Neural cell (in vitro differentiated cells): ENCODE measurements around the gene PHACTR3. TPM values are rescaled to one million over a fixed set of nuclear protein-coding genes. Genes with fewer than 3 reads are reported as not detected.
"Not testable (repeated sequence)": the region's sequence is repeated elsewhere in the genome, so short reads cannot be mapped to it uniquely, and the experiment has no call there.

Experiments
- H2AFZ ChIP-seq: fragments of 200-600, 300-800 bp; sonication (generic), shearing (Covaris generic); 2 replicates; pipeline ENCODE4 v1.6.0; 2014; ENCODE audit warnings: low read depth, mild to moderate bottlenecking, antibody characterized with exemption, low read length, moderate library complexity
- H3F3A ChIP-seq: fragments of 200-600 bp; shearing (Covaris generic); 2 replicates; pipeline ENCODE4 v1.6.1; 2016; ENCODE audit warnings: mild to moderate bottlenecking, moderate library complexity, mixed read lengths, antibody characterized with exemption, low read length; ENCODE audit not compliant: insufficient read depth, poor library complexity, severe bottlenecking
- H3K27ac ChIP-seq: fragments of 200-600, 300-800 bp; sonication (generic), shearing (Covaris generic); 2 replicates; pipeline ENCODE4 v1.5.1; 2014; ENCODE audit warnings: mild to moderate bottlenecking, low read length, moderate library complexity
- H3K27me3 ChIP-seq: fragments of 300-800, 200-600 bp; sonication (generic), shearing (Covaris generic); 2 replicates; pipeline ENCODE4 v1.6.0; 2014; ENCODE audit warnings: mild to moderate bottlenecking, low read depth, low read length, moderate library complexity; ENCODE audit not compliant: insufficient read depth
- H3K36me3 ChIP-seq: fragments of 300-800, 200-600 bp; sonication (generic), shearing (Covaris generic); 2 replicates; pipeline ENCODE4 v1.5.1; 2014; ENCODE audit warnings: mild to moderate bottlenecking, antibody characterized with exemption, low read length, moderate library complexity; ENCODE audit not compliant: insufficient read depth
- H3K4me2 ChIP-seq: fragments of 300-800, 200-600 bp; sonication (generic), shearing (Covaris generic); 2 replicates; pipeline ENCODE4 v1.6.0; 2014; ENCODE audit warnings: mild to moderate bottlenecking, low read length
- H3K4me3 ChIP-seq: fragments of 300-800, 200-600 bp; sonication (generic), shearing (Covaris generic); 2 replicates; pipeline ENCODE4 v1.5.1; 2014; ENCODE audit warnings: mild to moderate bottlenecking, low read length, moderate library complexity
- H3K79me2 ChIP-seq: fragments of 200-600 bp; shearing (Covaris generic); replicated peaks from 2 replicates; pipeline ENCODE4 v1.6.0; 2014; ENCODE audit warnings: mild to moderate bottlenecking, low read length, moderate library complexity; ENCODE audit not compliant: insufficient read depth
- H3K9ac ChIP-seq: fragments of 300-800, 200-600 bp; sonication (generic), shearing (Covaris generic); 2 replicates; pipeline ENCODE4 v1.6.1; 2016; ENCODE audit warnings: mild to moderate bottlenecking, low read length, mixed read lengths
- H3K9me2 ChIP-seq: fragments of 200-600 bp; shearing (Covaris generic); 2 replicates; pipeline ENCODE4 v1.6.1; 2016; ENCODE audit warnings: mild to moderate bottlenecking, low read length, mixed read lengths; ENCODE audit not compliant: insufficient read depth
- H3K9me3 ChIP-seq: fragments of 200-600, 300-800 bp; sonication (generic), shearing (Covaris generic); 2 replicates; pipeline ENCODE4 v1.6.1; 2016; ENCODE audit warnings: mild to moderate bottlenecking, mixed run types, low read length, moderate library complexity, mixed read lengths
- H4K20me1 ChIP-seq: fragments of 200-600 bp; shearing (Covaris generic); 2 replicates; pipeline ENCODE4 v1.6.1; 2016; ENCODE audit warnings: mild to moderate bottlenecking, mixed run types; ENCODE audit not compliant: insufficient read depth
- CTCF ChIP-seq: fragments of 450-650 bp; IDR thresholded peaks from 2 replicates; pipeline ENCODE4 v1.5.1; 2014; ENCODE audit warnings: antibody characterized with exemption, mild to moderate bottlenecking, moderate library complexity; ENCODE audit not compliant: poor library complexity, severe bottlenecking
- EP300 ChIP-seq: fragments of 450-650 bp; conservative IDR thresholded peaks from 2 replicates; pipeline ENCODE4 v1.6.1; 2014; ENCODE audit warnings: antibody characterized with exemption, mild to moderate bottlenecking, moderate library complexity; ENCODE audit not compliant: poor library complexity, severe bottlenecking
- MXI1 ChIP-seq: fragments of 450-650 bp; conservative IDR thresholded peaks from 2 replicates; pipeline ENCODE4 v1.6.1; 2014; ENCODE audit warnings: antibody characterized with exemption, mild to moderate bottlenecking; ENCODE audit not compliant: poor library complexity, severe bottlenecking
- RAD21 ChIP-seq: fragments of 450-650 bp; conservative IDR thresholded peaks from 2 replicates; pipeline ENCODE4 v1.6.1; 2014; ENCODE audit warnings: antibody characterized with exemption, mild to moderate bottlenecking, moderate library complexity
- REST ChIP-seq: IDR thresholded peaks from 2 replicates; pipeline ENCODE4 v1.6.1; 2012; ENCODE audit warnings: borderline replicate concordance
- SMC3 ChIP-seq: fragments of 450-650 bp; conservative IDR thresholded peaks from 2 replicates; pipeline ENCODE4 v1.6.1; 2014; ENCODE audit warnings: antibody characterized with exemption, mild to moderate bottlenecking, moderate library complexity; ENCODE audit not compliant: poor library complexity
- polyA plus RNA-seq: library from polyadenylated mRNA; depleted of rRNA; stranded (reverse); fragments of >200 nt; gene quantifications from 2 replicates; pipeline ENCODE4 v1.2.3, GENCODE V29; 2014

Gene PHACTR3
- polyA plus RNA-seq, 1 donor from 2014 or later = 1.3 TPM

GRCh38 chr20:59888050-59888449 lies 283.7 kb downstream of the PHACTR3 start:
- H3K4me3 ChIP-seq = no peak overlapping the region
- H3K9me2 ChIP-seq = no peaks in the 10 kb centered on the region
- no peaks in the 10 kb centered on the region for H3K9me3 ChIP-seq
- no peaks in the 10 kb centered on the region for H3K79me2 ChIP-seq
- H3K36me3 ChIP-seq = no peaks in the 10 kb centered on the region
- no peaks in the 10 kb centered on the region for H3K27me3 ChIP-seq
- H4K20me1 ChIP-seq = no peaks in the 10 kb centered on the region
- H3K9ac ChIP-seq = no peak overlapping the region
- no peak for TF ChIP-seq CTCF
- no peak for TF ChIP-seq MXI1
- TF ChIP-seq REST = no peak
- TF ChIP-seq EP300 = no peak
- no peak overlapping the region for H3K27ac ChIP-seq
- no peak overlapping the region for H3K4me2 ChIP-seq
- H3F3A ChIP-seq = no peaks in the 10 kb centered on the region
- H2AFZ ChIP-seq = no peak overlapping the region

GRCh38 chr20:59890035-59890434 lies 285.7 kb downstream of the PHACTR3 start:
- not testable (repeated sequence) for H3K27ac ChIP-seq, H3K9ac ChIP-seq

GRCh38 chr20:59891581-59891980 lies 287.2 kb downstream of the PHACTR3 start:
- no peaks in the 10 kb centered on the region for H3K27me3 ChIP-seq

More at GRCh38 chr20:59890035-59890434, 285.7 kb downstream of the PHACTR3 start:
- not testable (repeated sequence) for H4K20me1 ChIP-seq, H3K9me2 ChIP-seq, H3F3A ChIP-seq, H3K4me3 ChIP-seq, H3K36me3 ChIP-seq, H3K79me2 ChIP-seq, H3K4me2 ChIP-seq, H2AFZ ChIP-seq, H3K9me3 ChIP-seq, H3K27me3 ChIP-seq

More at GRCh38 chr20:59891581-59891980, 287.2 kb downstream of the PHACTR3 start:
- Histone ChIP-seq H3K9me2 (no peaks in the 10 kb centered on the region), H3K4me2 (no peak overlapping the region), H3K27ac (no peak overlapping the region), H3K9ac (no peak overlapping the region), H3K4me3 (no peak overlapping the region), H2AFZ (no peak overlapping the region), H3K79me2 (no peaks in the 10 kb centered on the region), H3K9me3 (no peaks in the 10 kb centered on the region), H3F3A (no peaks in the 10 kb centered on the region), H4K20me1 (no peaks in the 10 kb centered on the region), H3K36me3 (no peaks in the 10 kb centered on the region)
- TF ChIP-seq RAD21 (no peak), SMC3 (no peak), MXI1 (no peak)
